Upper lobe of left lung (tissue), 4 donors: ENCODE data around the gene BRIX1.

Experiments used
- CTCF ChIP-seq, 6 experiments: fragments of 450-650 bp in 4 of 6; fragments of 200-600 bp in 2 of 6; sonication (generic) in 2 of 6; IDR thresholded peaks; one replicate each; pipeline ENCODE4 v1.5.1; 2016 to 2019; ENCODE audit warnings: antibody characterized with exemption in 6 of 6
- POLR2A ChIP-seq, 4 donors: fragments of 450-650 bp; IDR thresholded peaks; one replicate each; pipeline ENCODE4 v1.5.1; 2016 to 2017; ENCODE audit warnings: antibody characterized with exemption in 4 of 4, mild to moderate bottlenecking in 2 of 4
- POLR2AphosphoS5 ChIP-seq, 2 donors: sonication (generic); formaldehyde crosslinking; IDR thresholded peaks; one replicate each; pipeline ENCODE4 v1.5.1; 2017; ENCODE audit warnings: antibody characterized with exemption in 2 of 2

- TF ChIP-seq CTCF (IDR thresholded peaks at IDR 0.05) (peak in 4 of 6 experiments; percentile 9 to 47 (median 35)), POLR2A (IDR thresholded peaks at IDR 0.05) (no peak), POLR2AphosphoS5 (IDR thresholded peaks at IDR 0.05) (no peak)
These were observed 42.6 kb downstream of the BRIX1 start for GRCh38 chr5:34957857-34958690.
